ENCODE results near the gene MAGI3. TPM values are rescaled to one million over a fixed set of nuclear protein-coding genes. Genes with fewer than 3 reads are reported as not detected.
"Not testable (repeated sequence)": the region's sequence is repeated elsewhere in the genome, so short reads cannot be mapped to it uniquely, and the experiment has no call there.

The MAGI3 gene
- total and polyA plus RNA-seq, 2 donors (not counting 1 experiment from before 2014, with no cell fraction given), result 5.1 to 9.2 TPM

- Histone ChIP-seq H3K9me3 (ENCODE audit: control insufficient read depth, insufficient read depth, low read depth, low read length) (no peaks in the 10 kb centered on the region), H3K36me3 (ENCODE audit: control insufficient read depth, insufficient read depth, low read length) (no peaks in the 10 kb centered on the region), H3K27ac (ENCODE audit: insufficient read depth, low read length) (no peak overlapping the region), H2AFZ (ENCODE audit: low read length) (no peak overlapping the region), H3K9ac (ENCODE audit: insufficient read depth, low read length) (no peak overlapping the region), H3K27me3 (ENCODE audit: control insufficient read depth, insufficient read depth, low read length) (no peaks in the 10 kb centered on the region), H3K79me2 (ENCODE audit: control insufficient read depth, insufficient read depth, low read length) (no peaks in the 10 kb centered on the region), H3K4me3 (replicated peaks in 1 of 4; ENCODE audit: control extremely low read depth in 1 of 4, insufficient read depth in 1 of 4, low read depth in 3 of 4, low read length in 4 of 4) (no peak overlapping the region), H4K20me1 (ENCODE audit: control insufficient read depth, extremely low read depth, insufficient read depth, low read length) (no peaks in the 10 kb centered on the region), H3K4me2 (ENCODE audit: extremely low read depth, insufficient read depth, low read length) (no peak overlapping the region), H3K4me1 (ENCODE audit: control insufficient read depth, extremely low read depth, insufficient read depth, low read length) (no peaks in the 10 kb centered on the region)
- TF ChIP-seq CTCF (conservative IDR thresholded peaks at IDR 0.05 in 1 of 2, IDR thresholded peaks at IDR 0.05 in 1 of 2; ENCODE audit: low read depth in 1 of 2, low read length in 2 of 2), result no peak
- no peak for TF ChIP-seq EZH2 (IDR thresholded peaks at IDR 0.05; ENCODE audit: low read length, missing control alignments)
- no peak for DNase-seq (ENCODE audit: low read depth in 2 of 2)
Measured at GRCh38 chr1:113467991-113468390, 77.7 kb downstream of the MAGI3 start.

GRCh38 chr1:113478427-113479195 lies 88.3 kb downstream of the MAGI3 start:
- DNase-seq (ENCODE audit: low read depth in 2 of 2); H3K4me3 ChIP-seq (replicated peaks in 1 of 4; ENCODE audit: control extremely low read depth in 1 of 4, insufficient read depth in 1 of 4, low read depth in 3 of 4, low read length in 4 of 4); H4K20me1 ChIP-seq (ENCODE audit: control insufficient read depth, extremely low read depth, insufficient read depth, low read length); H3K9me3 ChIP-seq (ENCODE audit: control insufficient read depth, insufficient read depth, low read depth, low read length); H3K4me2 ChIP-seq (ENCODE audit: extremely low read depth, insufficient read depth, low read length); H3K27me3 ChIP-seq (ENCODE audit: control insufficient read depth, insufficient read depth, low read length); H3K4me1 ChIP-seq (ENCODE audit: control insufficient read depth, extremely low read depth, insufficient read depth, low read length); H3K36me3 ChIP-seq (ENCODE audit: control insufficient read depth, insufficient read depth, low read length); H2AFZ ChIP-seq (ENCODE audit: low read length); H3K27ac ChIP-seq (ENCODE audit: insufficient read depth, low read length); H3K79me2 ChIP-seq (ENCODE audit: control insufficient read depth, insufficient read depth, low read length); H3K9ac ChIP-seq (ENCODE audit: insufficient read depth, low read length): not testable (repeated sequence)

GRCh38 chr1:113479713-113480676 lies 89.7 kb downstream of the MAGI3 start:
- no peaks in the 10 kb centered on the region for H3K36me3 ChIP-seq (ENCODE audit: control insufficient read depth, insufficient read depth, low read length)
- no peaks in the 10 kb centered on the region for H3K27me3 ChIP-seq (ENCODE audit: control insufficient read depth, insufficient read depth, low read length)
- TF ChIP-seq CTCF (conservative IDR thresholded peaks at IDR 0.05 in 1 of 2, IDR thresholded peaks at IDR 0.05 in 1 of 2; ENCODE audit: low read depth in 1 of 2, low read length in 2 of 2), result no peak
- TF ChIP-seq EZH2 (IDR thresholded peaks at IDR 0.05; ENCODE audit: low read length, missing control alignments), result no peak
- H3K4me1 ChIP-seq (ENCODE audit: control insufficient read depth, extremely low read depth, insufficient read depth, low read length), result no peaks in the 10 kb centered on the region
- H2AFZ ChIP-seq (ENCODE audit: low read length), result no peak overlapping the region
- H3K79me2 ChIP-seq (ENCODE audit: control insufficient read depth, insufficient read depth, low read length), result no peaks in the 10 kb centered on the region
- peak; percentile 8 to 11 for DNase-seq (ENCODE audit: low read depth in 2 of 2)
- no peaks in the 10 kb centered on the region for H4K20me1 ChIP-seq (ENCODE audit: control insufficient read depth, extremely low read depth, insufficient read depth, low read length)
- no peak overlapping the region for H3K4me3 ChIP-seq (replicated peaks in 1 of 4; ENCODE audit: control extremely low read depth in 1 of 4, insufficient read depth in 1 of 4, low read depth in 3 of 4, low read length in 4 of 4)
- H3K4me2 ChIP-seq (ENCODE audit: extremely low read depth, insufficient read depth, low read length), result no peak overlapping the region
- no peaks in the 10 kb centered on the region for H3K9me3 ChIP-seq (ENCODE audit: control insufficient read depth, insufficient read depth, low read depth, low read length)
- no peak overlapping the region for H3K9ac ChIP-seq (ENCODE audit: insufficient read depth, low read length)
- no peak overlapping the region for H3K27ac ChIP-seq (ENCODE audit: insufficient read depth, low read length)

GRCh38 chr1:113485131-113485530 lies 94.8 kb downstream of the MAGI3 start:
- H3K4me2 ChIP-seq (ENCODE audit: extremely low read depth, insufficient read depth, low read length); H3K9ac ChIP-seq (ENCODE audit: insufficient read depth, low read length); H3K4me1 ChIP-seq (ENCODE audit: control insufficient read depth, extremely low read depth, insufficient read depth, low read length); H3K9me3 ChIP-seq (ENCODE audit: control insufficient read depth, insufficient read depth, low read depth, low read length); H2AFZ ChIP-seq (ENCODE audit: low read length); H3K4me3 ChIP-seq (replicated peaks in 1 of 4; ENCODE audit: control extremely low read depth in 1 of 4, insufficient read depth in 1 of 4, low read depth in 3 of 4, low read length in 4 of 4); H3K27ac ChIP-seq (ENCODE audit: insufficient read depth, low read length); H4K20me1 ChIP-seq (ENCODE audit: control insufficient read depth, extremely low read depth, insufficient read depth, low read length); H3K36me3 ChIP-seq (ENCODE audit: control insufficient read depth, insufficient read depth, low read length); H3K27me3 ChIP-seq (ENCODE audit: control insufficient read depth, insufficient read depth, low read length); H3K79me2 ChIP-seq (ENCODE audit: control insufficient read depth, insufficient read depth, low read length): not testable (repeated sequence)
- DNase-seq (ENCODE audit: low read depth in 2 of 2), result peak in 1 of 2 donors; percentile 21
